Mesendoderm (in vitro differentiated cells): ENCODE measurements around the gene IL1RAPL1.

Experiments
- DNase-seq: peaks from one replicate; pipeline ENCODE4 v3.0.0; 2013
- H2AK5ac ChIP-seq: 2 replicates; pipeline ENCODE4 v1.6.1; 2013; ENCODE audit warnings: low read length, inconsistent platforms
- H2BK120ac ChIP-seq: 2 replicates; pipeline ENCODE4 v1.6.1; 2013; ENCODE audit warnings: low read depth, mild to moderate bottlenecking, low read length, moderate library complexity, mixed read lengths
- H2BK15ac ChIP-seq: replicated peaks from 2 replicates; pipeline ENCODE4 v1.6.1; 2013; ENCODE audit warnings: low read depth, mild to moderate bottlenecking, moderate library complexity
- H2BK5ac ChIP-seq: 2 replicates; pipeline ENCODE4 v1.6.1; 2013; ENCODE audit warnings: low read length, inconsistent platforms
- H3K18ac ChIP-seq: 2 replicates; pipeline ENCODE4 v1.6.1; 2013; ENCODE audit warnings: mild to moderate bottlenecking, low read length, mixed read lengths
- H3K23ac ChIP-seq: one replicate; pipeline ENCODE4 v1.6.1; 2013; ENCODE audit warnings: low read length
- H3K27ac ChIP-seq: 2 replicates; pipeline ENCODE4 v1.5.1; 2013; ENCODE audit warnings: low read depth, mild to moderate bottlenecking, inconsistent platforms, low read length, moderate library complexity
- H3K27me3 ChIP-seq: 2 replicates; pipeline ENCODE4 v1.6.1; 2013; ENCODE audit warnings: low read length, control low read depth, mild to moderate bottlenecking, inconsistent platforms; ENCODE audit not compliant: insufficient read depth, poor library complexity
- H3K36me3 ChIP-seq: 2 replicates; pipeline ENCODE4 v1.6.1; 2013; ENCODE audit warnings: low read length, inconsistent platforms; ENCODE audit not compliant: control insufficient read depth, insufficient read depth
- H3K4ac ChIP-seq: one replicate; pipeline ENCODE4 v1.6.1; 2013; ENCODE audit warnings: low read depth, mild to moderate bottlenecking, low read length, moderate library complexity
- H3K4me1 ChIP-seq: 2 replicates; pipeline ENCODE4 v1.6.1; 2013; ENCODE audit warnings: low read depth, low read length, inconsistent platforms; ENCODE audit not compliant: control insufficient read depth
- H3K4me2 ChIP-seq: 2 replicates; pipeline ENCODE4 v1.6.1; 2013; ENCODE audit warnings: low read length
- H3K4me3 ChIP-seq: 2 replicates; pipeline ENCODE4 v1.5.1; 2013; ENCODE audit warnings: mild to moderate bottlenecking, low read length
- H3K56ac ChIP-seq: one replicate; pipeline ENCODE4 v1.6.1; 2013; ENCODE audit warnings: low read length
- H3K79me1 ChIP-seq: 2 replicates; pipeline ENCODE4 v1.6.1; 2013; ENCODE audit warnings: low read length, inconsistent platforms
- H3K79me2 ChIP-seq: 2 replicates; pipeline ENCODE4 v1.6.1; 2013; ENCODE audit warnings: mild to moderate bottlenecking, low read length; ENCODE audit not compliant: control insufficient read depth, insufficient read depth
- H3K9ac ChIP-seq: 2 replicates; pipeline ENCODE4 v1.6.1; 2013; ENCODE audit warnings: low read length, inconsistent platforms
- H4K5ac ChIP-seq: one replicate; pipeline ENCODE4 v1.6.1; 2013; ENCODE audit warnings: low read length
- H4K8ac ChIP-seq: one replicate; pipeline ENCODE4 v1.6.1; 2013; ENCODE audit warnings: low read depth, mild to moderate bottlenecking, control low read depth, low read length, moderate library complexity
- WGBS: extraction: QIAGEN DNeasy Blood & Tissue Kit; methylation state at CpG from one replicate; pipeline ENCODE4 v1.1.7; 2013; ENCODE audit warnings: low lambda C conversion rate, missing lambda C conversion rate; ENCODE audit not compliant: insufficient coverage; ENCODE audit errors: extremely low coverage; 5-methylcytosine and 5-hydroxymethylcytosine counted together

The IL1RAPL1 gene

GRCh38 chrX:29728639-29729038 lies 1141.4 kb downstream of the IL1RAPL1 start:
- no CpG with 5 or more reads among the region's 2 CpGs for WGBS
- H4K8ac ChIP-seq: no peak overlapping the region
- H3K18ac ChIP-seq: no peak overlapping the region
- no peak for DNase-seq
- no peak overlapping the region for H3K23ac ChIP-seq
- H3K56ac ChIP-seq: no peak overlapping the region
- no peak overlapping the region for H4K5ac ChIP-seq
- H3K27me3 ChIP-seq: no peaks in the 10 kb centered on the region
- H3K27ac ChIP-seq: no peak overlapping the region
- H3K4me3 ChIP-seq: no peak overlapping the region
- H2BK120ac ChIP-seq: no peak overlapping the region
- no peaks in the 10 kb centered on the region for H3K36me3 ChIP-seq
- H2AK5ac ChIP-seq: no peak overlapping the region
- H3K79me2 ChIP-seq: no peaks in the 10 kb centered on the region
- no peaks in the 10 kb centered on the region for H3K79me1 ChIP-seq
- H3K4me2 ChIP-seq: no peak overlapping the region
- H2BK15ac ChIP-seq: no peak overlapping the region
- H2BK5ac ChIP-seq: no peak overlapping the region
- no peaks in the 10 kb centered on the region for H3K4me1 ChIP-seq
- no peak overlapping the region for H3K4ac ChIP-seq
- no peak overlapping the region for H3K9ac ChIP-seq

GRCh38 chrX:29744966-29745365 lies 1157.7 kb downstream of the IL1RAPL1 start:
- no CpG with 5 or more reads among the region's 2 CpGs for WGBS

GRCh38 chrX:29746326-29746725 lies 1159.1 kb downstream of the IL1RAPL1 start:
- Histone ChIP-seq H3K18ac (no peak overlapping the region), H4K8ac (no peak overlapping the region), H3K79me1 (no peaks in the 10 kb centered on the region), H3K4ac (no peak overlapping the region), H3K4me2 (no peak overlapping the region), H3K27me3 (no peaks in the 10 kb centered on the region), H2BK120ac (no peak overlapping the region), H2AK5ac (no peak overlapping the region), H3K79me2 (no peaks in the 10 kb centered on the region), H3K4me3 (no peak overlapping the region), H3K9ac (no peak overlapping the region), H3K4me1 (no peaks in the 10 kb centered on the region), H3K23ac (no peak overlapping the region), H2BK15ac (no peak overlapping the region), H2BK5ac (no peak overlapping the region), H3K56ac (no peak overlapping the region), H3K27ac (no peak overlapping the region), H4K5ac (no peak overlapping the region), H3K36me3 (no peaks in the 10 kb centered on the region)
- DNase-seq: no peak
- no CpG with 5 or more reads among the region's 4 CpGs for WGBS

More at GRCh38 chrX:29744966-29745365, 1157.7 kb downstream of the IL1RAPL1 start:
- no peak for DNase-seq
- Histone ChIP-seq H3K4ac (no peak overlapping the region), H4K8ac (no peak overlapping the region), H3K9ac (no peak overlapping the region), H3K27ac (no peak overlapping the region), H2BK15ac (no peak overlapping the region), H3K79me2 (no peaks in the 10 kb centered on the region), H3K23ac (no peak overlapping the region), H2AK5ac (no peak overlapping the region), H3K4me3 (no peak overlapping the region), H2BK120ac (no peak overlapping the region), H3K79me1 (no peaks in the 10 kb centered on the region), H3K18ac (no peak overlapping the region), H3K36me3 (no peaks in the 10 kb centered on the region), H3K27me3 (no peaks in the 10 kb centered on the region), H3K56ac (no peak overlapping the region), H2BK5ac (no peak overlapping the region), H3K4me1 (no peaks in the 10 kb centered on the region), H4K5ac (no peak overlapping the region), H3K4me2 (no peak overlapping the region)

GRCh38 chrX:29762006-29762405 lies 1174.8 kb downstream of the IL1RAPL1 start:
- Histone ChIP-seq H2BK15ac (no peak overlapping the region), H3K27ac (no peak overlapping the region), H3K4ac (no peak overlapping the region), H3K79me1 (no peaks in the 10 kb centered on the region), H2AK5ac (no peak overlapping the region), H3K18ac (no peak overlapping the region), H3K4me3 (no peak overlapping the region), H3K79me2 (no peaks in the 10 kb centered on the region), H2BK120ac (no peak overlapping the region), H2BK5ac (no peak overlapping the region), H3K9ac (no peak overlapping the region), H3K56ac (no peak overlapping the region), H3K4me1 (no peaks in the 10 kb centered on the region), H4K8ac (no peak overlapping the region), H3K27me3 (no peaks in the 10 kb centered on the region), H3K4me2 (no peak overlapping the region), H3K36me3 (no peaks in the 10 kb centered on the region), H4K5ac (no peak overlapping the region), H3K23ac (no peak overlapping the region)
- DNase-seq: no peak
- WGBS: no CpG with 5 or more reads among the region's 4 CpGs

GRCh38 chrX:29775890-29776289 lies 1188.6 kb downstream of the IL1RAPL1 start:
- Histone ChIP-seq H2BK5ac (no peak overlapping the region), H3K4me3 (no peak overlapping the region), H4K5ac (no peak overlapping the region), H3K56ac (no peak overlapping the region), H3K4ac (no peak overlapping the region), H3K4me1 (no peaks in the 10 kb centered on the region), H3K27me3 (no peaks in the 10 kb centered on the region), H2AK5ac (no peak overlapping the region), H3K18ac (no peak overlapping the region), H3K79me1 (no peaks in the 10 kb centered on the region), H3K23ac (no peak overlapping the region), H4K8ac (no peak overlapping the region), H2BK120ac (no peak overlapping the region), H2BK15ac (no peak overlapping the region), H3K79me2 (no peaks in the 10 kb centered on the region), H3K9ac (no peak overlapping the region), H3K27ac (no peak overlapping the region), H3K36me3 (no peaks in the 10 kb centered on the region), H3K4me2 (no peak overlapping the region)
- no CpG with 5 or more reads among the region's 5 CpGs for WGBS
- no peak for DNase-seq

GRCh38 chrX:29787656-29788055 lies 1200.4 kb downstream of the IL1RAPL1 start:
- Histone ChIP-seq H3K79me2 (no peaks in the 10 kb centered on the region), H3K23ac (no peak overlapping the region), H3K4ac (no peak overlapping the region), H2BK120ac (no peak overlapping the region), H3K36me3 (no peaks in the 10 kb centered on the region), H2BK15ac (no peak overlapping the region), H3K9ac (no peak overlapping the region), H3K27me3 (no peaks in the 10 kb centered on the region), H2BK5ac (no peak overlapping the region), H4K8ac (no peak overlapping the region), H4K5ac (no peak overlapping the region), H3K56ac (no peak overlapping the region), H2AK5ac (no peak overlapping the region), H3K79me1 (no peaks in the 10 kb centered on the region), H3K18ac (no peak overlapping the region), H3K4me3 (no peak overlapping the region), H3K27ac (no peak overlapping the region), H3K4me1 (no peaks in the 10 kb centered on the region), H3K4me2 (no peak overlapping the region)
- no CpG with 5 or more reads among the region's 2 CpGs for WGBS
- DNase-seq: no peak
